ENCODE data around the gene ENKD1. TPM values are rescaled to one million over a fixed set of nuclear protein-coding genes. Genes with fewer than 3 reads are reported as not detected.

The ENKD1 gene
- total and polyA plus RNA-seq, 2 of the 13 experiments (the other 11 are each of a cell fraction or from before 2014, with no cell fraction given): 10.8 to 20.8 TPM

- TF ChIP-seq, protein P1, sequence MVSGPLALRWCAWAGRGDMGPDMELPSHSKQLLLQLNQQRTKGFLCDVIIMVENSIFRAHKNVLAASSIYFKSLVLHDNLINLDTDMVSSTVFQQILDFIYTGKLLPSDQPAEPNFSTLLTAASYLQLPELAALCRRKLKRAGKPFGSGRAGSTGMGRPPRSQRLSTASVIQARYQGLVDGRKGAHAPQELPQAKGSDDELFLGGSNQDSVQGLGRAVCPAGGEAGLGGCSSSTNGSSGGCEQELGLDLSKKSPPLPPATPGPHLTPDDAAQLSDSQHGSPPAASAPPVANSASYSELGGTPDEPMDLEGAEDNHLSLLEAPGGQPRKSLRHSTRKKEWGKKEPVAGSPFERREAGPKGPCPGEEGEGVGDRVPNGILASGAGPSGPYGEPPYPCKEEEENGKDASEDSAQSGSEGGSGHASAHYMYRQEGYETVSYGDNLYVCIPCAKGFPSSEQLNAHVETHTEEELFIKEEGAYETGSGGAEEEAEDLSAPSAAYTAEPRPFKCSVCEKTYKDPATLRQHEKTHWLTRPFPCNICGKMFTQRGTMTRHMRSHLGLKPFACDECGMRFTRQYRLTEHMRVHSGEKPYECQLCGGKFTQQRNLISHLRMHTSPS (CRISPR knock-in tag; IDR thresholded peaks at IDR 0.05; ENCODE audit: low read depth): peak; percentile 93
- TF ChIP-seq JDP2 (CRISPR knock-in tag; IDR thresholded peaks at IDR 0.05; ENCODE audit: borderline replicate concordance) (no peak), HNF4G (IDR thresholded peaks at IDR 0.05; ENCODE audit: borderline replicate concordance, low read depth, low read length) (no peak), HNF4G (CRISPR knock-in tag; IDR thresholded peaks at IDR 0.05; ENCODE audit: borderline replicate concordance, low read depth) (no peak; the same call in none of the 2 replicates), NR2C2 (CRISPR knock-in tag; IDR thresholded peaks at IDR 0.05; ENCODE audit: borderline replicate concordance) (no peak), ZNF280B (CRISPR knock-in tag; IDR thresholded peaks at IDR 0.05; ENCODE audit: borderline replicate concordance) (no peak), ZNF781 (CRISPR knock-in tag; IDR thresholded peaks at IDR 0.05; ENCODE audit: borderline replicate concordance, not compliant biosample characterization) (peak; percentile 72), ZNF350 (CRISPR knock-in tag; IDR thresholded peaks at IDR 0.05; ENCODE audit: borderline replicate concordance, low read depth) (peak; percentile 83; the same call in 1 of the 2 replicates), KLF9 (CRISPR knock-in tag; IDR thresholded peaks at IDR 0.05; ENCODE audit: low read depth) (no peak), FOXM1 (CRISPR knock-in tag; IDR thresholded peaks at IDR 0.05) (no peak), ZNF264 (CRISPR knock-in tag; IDR thresholded peaks at IDR 0.05) (peak; percentile 37; the same call in 1 of the 2 replicates)
- TF ChIP-seq, protein P2, sequence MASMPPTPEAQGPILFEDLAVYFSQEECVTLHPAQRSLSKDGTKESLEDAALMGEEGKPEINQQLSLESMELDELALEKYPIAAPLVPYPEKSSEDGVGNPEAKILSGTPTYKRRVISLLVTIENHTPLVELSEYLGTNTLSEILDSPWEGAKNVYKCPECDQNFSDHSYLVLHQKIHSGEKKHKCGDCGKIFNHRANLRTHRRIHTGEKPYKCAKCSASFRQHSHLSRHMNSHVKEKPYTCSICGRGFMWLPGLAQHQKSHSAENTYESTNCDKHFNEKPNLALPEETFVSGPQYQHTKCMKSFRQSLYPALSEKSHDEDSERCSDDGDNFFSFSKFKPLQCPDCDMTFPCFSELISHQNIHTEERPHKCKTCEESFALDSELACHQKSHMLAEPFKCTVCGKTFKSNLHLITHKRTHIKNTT (CRISPR knock-in tag; IDR thresholded peaks at IDR 0.05): no peak
- TF ChIP-seq, protein P3, sequence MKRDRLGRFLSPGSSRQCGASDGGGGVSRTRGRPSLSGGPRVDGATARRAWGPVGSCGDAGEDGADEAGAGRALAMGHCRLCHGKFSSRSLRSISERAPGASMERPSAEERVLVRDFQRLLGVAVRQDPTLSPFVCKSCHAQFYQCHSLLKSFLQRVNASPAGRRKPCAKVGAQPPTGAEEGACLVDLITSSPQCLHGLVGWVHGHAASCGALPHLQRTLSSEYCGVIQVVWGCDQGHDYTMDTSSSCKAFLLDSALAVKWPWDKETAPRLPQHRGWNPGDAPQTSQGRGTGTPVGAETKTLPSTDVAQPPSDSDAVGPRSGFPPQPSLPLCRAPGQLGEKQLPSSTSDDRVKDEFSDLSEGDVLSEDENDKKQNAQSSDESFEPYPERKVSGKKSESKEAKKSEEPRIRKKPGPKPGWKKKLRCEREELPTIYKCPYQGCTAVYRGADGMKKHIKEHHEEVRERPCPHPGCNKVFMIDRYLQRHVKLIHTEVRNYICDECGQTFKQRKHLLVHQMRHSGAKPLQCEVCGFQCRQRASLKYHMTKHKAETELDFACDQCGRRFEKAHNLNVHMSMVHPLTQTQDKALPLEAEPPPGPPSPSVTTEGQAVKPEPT (CRISPR knock-in tag; IDR thresholded peaks at IDR 0.05; ENCODE audit: low read depth): peak; percentile 82; the same call in 1 of the 2 replicates
- TF ChIP-seq, protein P4, sequence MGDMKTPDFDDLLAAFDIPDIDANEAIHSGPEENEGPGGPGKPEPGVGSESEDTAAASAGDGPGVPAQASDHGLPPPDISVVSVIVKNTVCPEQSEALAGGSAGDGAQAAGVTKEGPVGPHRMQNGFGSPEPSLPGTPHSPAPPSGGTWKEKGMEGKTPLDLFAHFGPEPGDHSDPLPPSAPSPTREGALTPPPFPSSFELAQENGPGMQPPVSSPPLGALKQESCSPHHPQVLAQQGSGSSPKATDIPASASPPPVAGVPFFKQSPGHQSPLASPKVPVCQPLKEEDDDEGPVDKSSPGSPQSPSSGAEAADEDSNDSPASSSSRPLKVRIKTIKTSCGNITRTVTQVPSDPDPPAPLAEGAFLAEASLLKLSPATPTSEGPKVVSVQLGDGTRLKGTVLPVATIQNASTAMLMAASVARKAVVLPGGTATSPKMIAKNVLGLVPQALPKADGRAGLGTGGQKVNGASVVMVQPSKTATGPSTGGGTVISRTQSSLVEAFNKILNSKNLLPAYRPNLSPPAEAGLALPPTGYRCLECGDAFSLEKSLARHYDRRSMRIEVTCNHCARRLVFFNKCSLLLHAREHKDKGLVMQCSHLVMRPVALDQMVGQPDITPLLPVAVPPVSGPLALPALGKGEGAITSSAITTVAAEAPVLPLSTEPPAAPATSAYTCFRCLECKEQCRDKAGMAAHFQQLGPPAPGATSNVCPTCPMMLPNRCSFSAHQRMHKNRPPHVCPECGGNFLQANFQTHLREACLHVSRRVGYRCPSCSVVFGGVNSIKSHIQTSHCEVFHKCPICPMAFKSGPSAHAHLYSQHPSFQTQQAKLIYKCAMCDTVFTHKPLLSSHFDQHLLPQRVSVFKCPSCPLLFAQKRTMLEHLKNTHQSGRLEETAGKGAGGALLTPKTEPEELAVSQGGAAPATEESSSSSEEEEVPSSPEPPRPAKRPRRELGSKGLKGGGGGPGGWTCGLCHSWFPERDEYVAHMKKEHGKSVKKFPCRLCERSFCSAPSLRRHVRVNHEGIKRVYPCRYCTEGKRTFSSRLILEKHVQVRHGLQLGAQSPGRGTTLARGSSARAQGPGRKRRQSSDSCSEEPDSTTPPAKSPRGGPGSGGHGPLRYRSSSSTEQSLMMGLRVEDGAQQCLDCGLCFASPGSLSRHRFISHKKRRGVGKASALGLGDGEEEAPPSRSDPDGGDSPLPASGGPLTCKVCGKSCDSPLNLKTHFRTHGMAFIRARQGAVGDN (CRISPR knock-in tag; IDR thresholded peaks at IDR 0.05): peak; percentile 88
Observed at GRCh38 chr16:67667817-67668494, 1.4 kb upstream of the ENKD1 start (continued).

Measured in HepG2 (cell line).